PC-9 (cell line): ENCODE results near the gene ANO9.

Source experiments
- CTCF ChIP-seq: fragments of 200-600 bp; sonication (generic); conservative IDR thresholded peaks from 2 replicates; pipeline ENCODE4 v1.6.1; 2017; ENCODE audit warnings: mixed run types, antibody characterized with exemption, mild to moderate bottlenecking, moderate library complexity
- EZH2 ChIP-seq: fragments of 200-600 bp; sonication (generic); IDR thresholded peaks from 2 replicates; pipeline ENCODE4 v1.8.0; 2017; ENCODE audit warnings: antibody characterized with exemption, low read depth

GRCh38 chr11:392102-392777 is 49.6 kb downstream of the ANO9 start:
- TF ChIP-seq CTCF (no peak), EZH2 (no peak)
